ENCODE data around the gene NUMBL.

DNA sequence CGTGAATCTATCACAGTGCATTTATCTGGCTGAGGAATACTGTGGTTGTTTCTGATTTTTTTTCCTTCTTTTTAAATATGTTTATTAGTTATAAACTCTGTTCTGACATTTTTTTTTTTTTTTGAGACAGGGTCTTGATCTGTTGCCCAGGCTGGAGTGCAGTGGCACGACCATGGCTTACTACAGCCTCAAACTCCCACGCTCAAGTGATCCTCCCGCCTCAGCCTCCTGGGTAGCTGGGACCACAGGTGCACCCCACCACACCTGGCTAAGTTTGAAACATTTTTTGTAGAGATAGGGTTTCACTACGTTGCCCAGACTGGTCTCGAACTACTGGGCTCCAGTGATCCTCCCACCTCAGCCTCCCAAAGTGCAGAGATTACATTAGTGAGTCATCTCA is 6.6 kb upstream of the NUMBL start:
- TF ChIP-seq EZH2 (IDR thresholded peaks at IDR 0.05; ENCODE audit: insufficient read depth, poor library complexity, severe bottlenecking) (no peak), EZH2phosphoT487 (IDR thresholded peaks at IDR 0.05; ENCODE audit: insufficient read depth, low read depth) (no peak)

Measured in GM23248 (cell line).